Hepatocyte (in vitro differentiated cells): ENCODE data around the gene GPR3. TPM values are rescaled to one million over a fixed set of nuclear protein-coding genes. Genes with fewer than 3 reads are reported as not detected.
A peak's percentile ranks its signal among the peaks of the same experiment; 100 is the strongest.

ENCODE experiments used
- DNase-seq: peaks from one replicate; pipeline ENCODE4 v3.0.0-alpha.2; 2016; ENCODE audit warnings: low spot score
- H2AFZ ChIP-seq: fragments of 200-600 bp; sonication (generic); 2 replicates; pipeline ENCODE4 v1.6.0; 2016; ENCODE audit warnings: antibody characterized with exemption, mild to moderate bottlenecking
- H3K27ac ChIP-seq: fragments of 200-600 bp; sonication (generic); 2 replicates; pipeline ENCODE4 v1.5.1; 2016; ENCODE audit warnings: mild to moderate bottlenecking
- H3K27me3 ChIP-seq: fragments of 200-600 bp; sonication (generic); 2 replicates; pipeline ENCODE4 v1.6.1; 2016
- H3K36me3 ChIP-seq: fragments of 200-600 bp; sonication (generic); replicated peaks from 2 replicates; pipeline ENCODE4 v1.5.1; 2016; ENCODE audit warnings: low read depth; ENCODE audit not compliant: insufficient read depth
- H3K4me1 ChIP-seq: fragments of 200-600 bp; sonication (generic); 2 replicates; pipeline ENCODE4 v1.5.1; 2016; ENCODE audit warnings: mild to moderate bottlenecking, moderate library complexity; ENCODE audit not compliant: insufficient read depth
- H3K4me2 ChIP-seq: fragments of 200-600 bp; sonication (generic); 2 replicates; pipeline ENCODE4 v1.6.0; 2016
- H3K4me3 ChIP-seq: fragments of 200-600 bp; sonication (generic); 2 replicates; pipeline ENCODE4 v1.5.1; 2016; ENCODE audit warnings: mild to moderate bottlenecking
- H3K79me2 ChIP-seq: fragments of 200-600 bp; sonication (generic); 2 replicates; pipeline ENCODE4 v1.6.0; 2017; ENCODE audit warnings: mild to moderate bottlenecking
- H3K9me2 ChIP-seq: fragments of 200-600 bp; sonication (generic); replicated peaks from 2 replicates; pipeline ENCODE4 v1.6.0; 2017; ENCODE audit warnings: mild to moderate bottlenecking; ENCODE audit not compliant: insufficient read depth
- H3K9me3 ChIP-seq: fragments of 200-600 bp; sonication (generic); 2 replicates; pipeline ENCODE4 v1.5.1; 2016; ENCODE audit warnings: low read depth, mild to moderate bottlenecking
- H4K20me1 ChIP-seq: fragments of 200-600 bp; sonication (generic); 2 replicates; pipeline ENCODE4 v1.6.0; 2016; ENCODE audit warnings: mild to moderate bottlenecking; ENCODE audit not compliant: insufficient read depth, poor library complexity, severe bottlenecking
- EZH2 ChIP-seq: fragments of 200-600 bp; sonication (generic); IDR thresholded peaks from 2 replicates; pipeline ENCODE4 v1.6.1; 2016; ENCODE audit warnings: antibody characterized with exemption, mild to moderate bottlenecking, borderline replicate concordance
- EZH2phosphoT487 ChIP-seq: fragments of 200-600 bp; sonication (generic); IDR thresholded peaks from one replicate; pipeline ENCODE4 v1.6.1; 2018; ENCODE audit warnings: antibody characterized with exemption, mild to moderate bottlenecking, low read depth, moderate library complexity; ENCODE audit not compliant: unreplicated experiment, severe bottlenecking
- WGBS: methylation state at CpG from one replicate; pipeline ENCODE4 v1.1.6; 2016; ENCODE audit warnings: low lambda C conversion rate; ENCODE audit errors: missing lambda C conversion rate; 5-methylcytosine and 5-hydroxymethylcytosine counted together
- polyA plus RNA-seq: library from polyadenylated mRNA; unstranded; fragments of >200 nt; fragmentation: Nextera tagmentation; extraction: Ambion mirVana; gene quantifications from 2 replicates; pipeline ENCODE4 v1.2.1, GENCODE V29; 2016
- total RNA-seq: library from RNA; depleted of rRNA; stranded (reverse); fragments of >200 nt; gene quantifications from 2 replicates; pipeline ENCODE4 v1.2.3, GENCODE V29; 2014
- TF ChIP-seq, protein P1 (sequence below): fragments of 200-600 bp; sonication (generic); IDR thresholded peaks from 2 replicates; pipeline ENCODE4 v1.5.1; 2016; ENCODE audit warnings: antibody characterized with exemption, mild to moderate bottlenecking; ENCODE audit not compliant: poor library complexity

The GPR3 gene
- total and polyA plus RNA-seq, 2 experiments from 2014 or later: 0.47 to 2.2 TPM

DNA sequence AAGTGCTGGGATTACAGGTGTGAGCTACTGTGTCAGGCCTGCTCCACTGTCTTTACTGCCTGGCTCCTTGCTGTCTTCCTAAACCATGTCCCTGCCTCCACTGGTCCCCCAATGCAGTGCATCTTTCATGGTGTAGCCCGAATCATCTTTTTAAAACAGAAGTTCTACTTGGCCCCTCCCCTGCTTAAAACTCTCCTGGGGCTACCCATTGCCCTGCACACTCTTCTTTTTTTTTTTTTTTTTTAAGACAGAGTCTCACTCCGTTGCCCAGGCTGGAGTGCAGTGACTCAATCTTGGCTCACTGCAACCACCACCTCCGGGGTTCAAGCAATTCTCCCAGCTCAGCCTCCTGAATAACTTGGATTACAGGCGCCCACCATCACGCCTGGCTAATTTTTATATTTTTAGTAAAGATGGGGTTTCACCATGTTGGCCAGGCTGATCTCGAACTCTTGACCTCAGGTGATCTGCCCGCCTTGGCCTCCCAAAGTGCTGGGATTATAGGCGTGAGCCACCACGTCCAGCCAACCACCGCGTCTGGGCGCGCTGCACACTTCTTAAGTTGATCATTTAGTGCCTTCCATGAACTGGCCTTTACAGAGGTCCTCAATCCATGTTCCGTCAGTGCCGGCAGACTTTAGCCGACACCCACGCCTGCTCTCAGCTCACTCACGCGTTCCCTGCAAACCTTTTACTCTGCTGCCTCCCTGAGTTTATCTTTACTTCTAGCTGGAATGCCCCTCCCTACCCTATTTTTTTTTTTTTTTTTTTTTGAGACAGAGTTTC is 20.2 kb upstream of the GPR3 start:
- Histone ChIP-seq H3K27me3 (no peaks in the 10 kb centered on the region), H3K79me2 (no peaks in the 10 kb centered on the region), H3K27ac (no peak overlapping the region), H3K9me2 (no peaks in the 10 kb centered on the region), H3K4me1 (peaks cover 4% of the 10 kb centered on the region), H3K9me3 (no peaks in the 10 kb centered on the region), H2AFZ (no peak overlapping the region), H3K4me2 (no peak overlapping the region), H4K20me1 (no peaks in the 10 kb centered on the region), H3K36me3 (no peaks in the 10 kb centered on the region), H3K4me3 (no peak overlapping the region)
- WGBS: 85% methylated on average over 19 of the region's 19 CpGs
- no peak for TF ChIP-seq EZH2phosphoT487
- no peak for TF ChIP-seq EZH2
- TF ChIP-seq, protein P1, sequence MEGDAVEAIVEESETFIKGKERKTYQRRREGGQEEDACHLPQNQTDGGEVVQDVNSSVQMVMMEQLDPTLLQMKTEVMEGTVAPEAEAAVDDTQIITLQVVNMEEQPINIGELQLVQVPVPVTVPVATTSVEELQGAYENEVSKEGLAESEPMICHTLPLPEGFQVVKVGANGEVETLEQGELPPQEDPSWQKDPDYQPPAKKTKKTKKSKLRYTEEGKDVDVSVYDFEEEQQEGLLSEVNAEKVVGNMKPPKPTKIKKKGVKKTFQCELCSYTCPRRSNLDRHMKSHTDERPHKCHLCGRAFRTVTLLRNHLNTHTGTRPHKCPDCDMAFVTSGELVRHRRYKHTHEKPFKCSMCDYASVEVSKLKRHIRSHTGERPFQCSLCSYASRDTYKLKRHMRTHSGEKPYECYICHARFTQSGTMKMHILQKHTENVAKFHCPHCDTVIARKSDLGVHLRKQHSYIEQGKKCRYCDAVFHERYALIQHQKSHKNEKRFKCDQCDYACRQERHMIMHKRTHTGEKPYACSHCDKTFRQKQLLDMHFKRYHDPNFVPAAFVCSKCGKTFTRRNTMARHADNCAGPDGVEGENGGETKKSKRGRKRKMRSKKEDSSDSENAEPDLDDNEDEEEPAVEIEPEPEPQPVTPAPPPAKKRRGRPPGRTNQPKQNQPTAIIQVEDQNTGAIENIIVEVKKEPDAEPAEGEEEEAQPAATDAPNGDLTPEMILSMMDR: no peak
- DNase-seq: peak; percentile 51

DNA sequence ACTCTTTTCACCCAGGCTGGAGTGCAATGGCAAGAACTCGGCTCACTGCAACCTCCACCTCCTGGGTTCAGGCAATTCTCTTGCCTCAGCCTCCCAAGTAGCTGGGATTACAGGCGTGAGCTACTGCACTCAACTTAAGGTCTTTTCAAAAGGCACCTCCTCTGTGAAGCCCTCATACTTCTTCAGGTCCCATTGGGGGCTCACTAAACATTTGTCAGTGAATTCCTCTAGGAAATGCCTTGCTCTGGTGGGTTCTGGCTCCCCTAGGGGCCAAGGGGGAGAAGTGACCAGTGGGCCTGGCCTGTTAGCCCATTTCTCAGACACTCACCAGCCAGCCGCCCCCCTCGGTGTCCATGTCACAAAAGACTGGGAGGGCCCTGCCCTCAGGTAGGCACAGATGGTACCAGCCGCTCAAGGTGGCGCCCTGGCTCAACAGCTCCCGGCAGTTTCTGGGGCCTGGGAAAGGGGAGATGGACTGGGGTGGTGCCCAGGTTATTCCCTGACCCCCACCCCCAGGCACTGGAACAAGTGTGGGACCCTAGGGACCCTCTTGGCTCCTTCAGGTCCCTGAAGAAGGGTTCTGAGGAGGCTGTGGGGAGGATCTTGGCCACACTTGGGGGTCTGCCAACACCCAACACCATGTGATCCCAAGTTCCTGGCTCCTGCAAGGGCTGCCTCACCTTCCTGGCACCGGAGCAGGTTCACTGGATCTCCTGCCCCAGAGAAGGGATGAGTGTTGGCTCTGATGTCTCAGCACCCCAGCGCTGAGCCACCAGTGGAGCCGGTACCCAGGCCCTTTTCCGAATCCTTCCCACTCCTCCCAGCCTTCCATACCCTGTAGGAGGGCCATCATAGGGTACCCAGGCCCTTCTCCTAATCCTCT is 19.4 kb upstream of the GPR3 start:
- H3K9me3 ChIP-seq: no peaks in the 10 kb centered on the region
- H3K79me2 ChIP-seq: no peaks in the 10 kb centered on the region
- H3K4me2 ChIP-seq: no peak overlapping the region
- no peak for DNase-seq
- no peaks in the 10 kb centered on the region for H3K27me3 ChIP-seq
- H3K4me1 ChIP-seq: no peaks in the 10 kb centered on the region
- H3K4me3 ChIP-seq: no peak overlapping the region
- no peaks in the 10 kb centered on the region for H3K9me2 ChIP-seq
- WGBS: 90% methylated on average over 11 of the region's 11 CpGs
- no peak for TF ChIP-seq EZH2phosphoT487
- TF ChIP-seq, protein P1: peak; percentile 4
- no peaks in the 10 kb centered on the region for H3K36me3 ChIP-seq
- H4K20me1 ChIP-seq: no peaks in the 10 kb centered on the region
- H2AFZ ChIP-seq: no peak overlapping the region
- H3K27ac ChIP-seq: no peak overlapping the region

DNA sequence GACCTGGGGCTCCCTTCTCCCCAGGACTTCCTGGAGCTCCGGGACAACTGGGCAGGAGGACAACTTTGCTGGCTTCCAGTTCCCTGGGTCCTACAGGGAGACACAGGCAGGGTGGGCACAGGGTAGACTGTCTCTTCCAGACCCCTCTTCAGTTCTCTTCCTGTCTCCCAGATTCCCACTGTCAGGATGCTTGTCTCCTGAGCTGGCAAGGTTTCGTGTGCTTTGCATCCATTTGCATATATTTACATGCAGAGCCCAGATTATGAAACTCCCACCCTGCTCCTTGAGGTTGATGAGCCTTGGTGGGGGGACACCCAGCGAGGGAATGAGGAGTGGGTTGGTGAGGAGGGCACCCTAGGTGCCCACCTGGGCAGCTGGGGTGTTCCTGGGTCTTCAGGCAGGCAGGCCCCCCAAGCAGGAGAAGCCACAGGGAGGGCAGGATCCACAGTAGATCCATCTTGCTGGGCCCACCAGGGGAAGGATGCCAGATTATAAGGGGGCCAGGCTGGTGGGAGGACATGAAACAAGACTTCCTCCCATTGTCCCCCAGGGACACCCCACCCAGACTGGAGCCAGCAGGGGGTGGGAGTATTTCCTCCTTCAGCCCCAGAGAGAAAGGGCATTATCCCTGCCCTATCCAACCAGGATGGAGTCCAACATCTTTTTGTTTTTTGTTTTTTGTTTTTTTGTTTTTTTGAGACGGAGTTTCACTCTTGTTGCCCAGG is 17.9 kb upstream of the GPR3 start, which contains the start of gene FCN3:
Gene FCN3, minus strand, starts transcription at position 463 of the 725 bp plus-strand sequence. Its CDS starts 6 bp downstream, at position 457.
- H3K27ac ChIP-seq: no peak within 1 kb of the TSS
- no peak for TF ChIP-seq EZH2phosphoT487
- no peak for TF ChIP-seq EZH2
- TF ChIP-seq, protein P1: no peak
- H3K4me1 ChIP-seq: no peaks in the 10 kb centered on the region
- H3K4me3 ChIP-seq: no peak within 1 kb of the TSS
- no peak within 1 kb of the TSS for H2AFZ ChIP-seq
- no peaks in the 10 kb centered on the region for H3K9me2 ChIP-seq
- H3K4me2 ChIP-seq: no peak within 1 kb of the TSS
- no peaks in the 10 kb centered on the region for H4K20me1 ChIP-seq
- H3K9me3 ChIP-seq: no peaks in the 10 kb centered on the region
- WGBS: 71% methylated on average over 4 of the region's 4 CpGs
- no peaks in the 10 kb centered on the region for H3K79me2 ChIP-seq
- no peaks in the 10 kb centered on the region for H3K36me3 ChIP-seq
- no peaks in the 10 kb centered on the region for H3K27me3 ChIP-seq
- no peak for DNase-seq
